Measurements from ENCODE around the gene RIC1. TPM values are rescaled to one million over a fixed set of nuclear protein-coding genes. Genes with fewer than 3 reads are reported as not detected.

Gene RIC1
- total and polyA plus RNA-seq, 9 of the 15 experiments (the other 6 are each of a cell fraction or from before 2014, with no cell fraction given): 3.2 to 25.8 (median 15.0) TPM

DNA sequence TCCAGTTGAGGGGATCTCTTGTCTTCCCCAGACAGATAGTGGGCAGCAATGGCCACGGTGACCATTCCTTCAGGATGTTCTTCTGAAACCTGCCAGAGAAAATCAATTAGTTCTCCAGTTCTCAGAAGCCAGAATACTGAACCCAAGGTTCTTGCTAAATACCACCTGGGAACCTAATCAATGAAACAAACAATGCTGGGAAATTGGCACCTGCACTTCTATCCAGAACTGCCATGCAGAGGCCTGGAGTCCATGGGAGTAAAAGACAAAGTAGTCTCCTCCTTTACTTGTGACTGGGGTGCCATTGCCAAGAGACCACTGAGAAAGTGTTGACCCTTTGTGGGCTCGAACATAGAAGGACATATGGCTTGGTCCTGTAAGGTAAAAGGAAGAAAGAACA lies 158.3 kb downstream of the RIC1 start (continued):
- TF ChIP-seq JUN (IDR thresholded peaks at IDR 0.05; ENCODE audit: borderline replicate concordance, low read depth, low read length) (no peak), JUN (CRISPR knock-in tag; IDR thresholded peaks at IDR 0.05; ENCODE audit: borderline replicate concordance) (no peak), SRF (CRISPR knock-in tag; IDR thresholded peaks at IDR 0.05) (no peak), SREBF2 (CRISPR knock-in tag; IDR thresholded peaks at IDR 0.05) (no peak), ZNF77 (CRISPR knock-in tag; IDR thresholded peaks at IDR 0.05) (no peak), KLF6 (CRISPR knock-in tag; IDR thresholded peaks at IDR 0.05; ENCODE audit: borderline replicate concordance) (no peak)
- TF ChIP-seq, protein P1, sequence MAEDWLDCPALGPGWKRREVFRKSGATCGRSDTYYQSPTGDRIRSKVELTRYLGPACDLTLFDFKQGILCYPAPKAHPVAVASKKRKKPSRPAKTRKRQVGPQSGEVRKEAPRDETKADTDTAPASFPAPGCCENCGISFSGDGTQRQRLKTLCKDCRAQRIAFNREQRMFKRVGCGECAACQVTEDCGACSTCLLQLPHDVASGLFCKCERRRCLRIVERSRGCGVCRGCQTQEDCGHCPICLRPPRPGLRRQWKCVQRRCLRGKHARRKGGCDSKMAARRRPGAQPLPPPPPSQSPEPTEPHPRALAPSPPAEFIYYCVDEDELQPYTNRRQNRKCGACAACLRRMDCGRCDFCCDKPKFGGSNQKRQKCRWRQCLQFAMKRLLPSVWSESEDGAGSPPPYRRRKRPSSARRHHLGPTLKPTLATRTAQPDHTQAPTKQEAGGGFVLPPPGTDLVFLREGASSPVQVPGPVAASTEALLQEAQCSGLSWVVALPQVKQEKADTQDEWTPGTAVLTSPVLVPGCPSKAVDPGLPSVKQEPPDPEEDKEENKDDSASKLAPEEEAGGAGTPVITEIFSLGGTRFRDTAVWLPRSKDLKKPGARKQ (CRISPR knock-in tag; IDR thresholded peaks at IDR 0.05): no peak

DNA sequence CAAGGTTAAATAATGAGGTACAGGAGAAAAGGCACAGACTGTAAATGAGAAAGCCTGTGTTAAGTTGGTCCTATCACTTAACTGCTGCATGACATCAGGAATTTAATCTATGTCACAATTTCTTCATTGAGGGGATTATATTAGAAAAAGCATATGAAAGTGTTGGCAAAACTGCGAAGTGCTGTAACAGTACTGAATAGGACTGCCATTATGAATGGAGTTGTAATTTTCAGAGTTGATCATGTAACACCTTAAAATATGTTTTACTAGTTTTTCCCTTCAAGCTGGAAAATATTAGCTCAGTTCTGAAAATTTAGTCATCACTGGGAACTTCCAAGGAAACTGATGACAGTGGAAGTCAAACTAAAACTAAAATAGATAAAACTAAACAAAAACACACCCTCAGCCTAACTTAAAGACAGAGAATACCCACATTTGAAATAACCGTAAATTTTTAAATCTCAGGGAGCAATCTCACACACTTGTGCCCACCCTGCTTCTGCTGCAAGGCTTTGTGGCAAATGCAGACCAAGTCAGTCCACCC lies 158.9 kb downstream of the RIC1 start:
- DNase-seq (ENCODE audit: extremely low read depth in 1 of 4, low spot score in 3 of 4): no peak
- H4K20me1 ChIP-seq (replicated peaks; ENCODE audit: control insufficient read depth, insufficient read depth, low read length): no peaks in the 10 kb centered on the region
- H2AFZ ChIP-seq (ENCODE audit: low read depth, low read length): no peak overlapping the region
- intact Hi-C loops (cut with micrococcal nuclease): no loop called here
- peaks cover 54% of the 10 kb centered on the region; the same call in 2 of the 3 replicates for H3K36me3 ChIP-seq (ENCODE audit: control insufficient read depth, insufficient read depth, low read length)
- no peaks in the 10 kb centered on the region for H3K27me3 ChIP-seq (ENCODE audit: control insufficient read depth in 2 of 2, insufficient read depth in 2 of 2, low read length in 2 of 2)
- H3K4me2 ChIP-seq (ENCODE audit: insufficient read depth, low read length): no peak overlapping the region
- POLR2A ChIA-PET: no interaction called here
- H3K4me3 ChIP-seq: no peak overlapping the region
- no peaks in the 10 kb centered on the region for H3K9me3 ChIP-seq (replicated peaks; ENCODE audit: control insufficient read depth, insufficient read depth, low read depth, low read length)
- CTCF ChIA-PET (ENCODE audit: low intra/inter-chr PET ratio): no interaction called here
- in situ Hi-C loops (cut with MboI): no loop called here
- H3K79me2 ChIP-seq (ENCODE audit: control insufficient read depth, insufficient read depth, low read length): no peaks in the 10 kb centered on the region
- no peak overlapping the region for H3K9ac ChIP-seq (ENCODE audit: insufficient read depth in 1 of 2, low read depth in 2 of 2, low read length in 2 of 2)
- H3K27ac ChIP-seq (ENCODE audit: extremely low read depth, low read depth, low read length): no peak overlapping the region
- WGBS (ENCODE audit: insufficient coverage, low coverage, missing lambda C conversion rate): 94% methylated on average over 2 of the region's 2 CpGs
- no peaks in the 10 kb centered on the region for H3K4me1 ChIP-seq (replicated peaks in 1 of 2; ENCODE audit: control insufficient read depth in 2 of 2, insufficient read depth in 2 of 2, low read length in 2 of 2)
- no peaks in the 10 kb centered on the region for H3K9me1 ChIP-seq (ENCODE audit: control insufficient read depth, insufficient read depth, low read length)
- no TSS peak for BruUV-seq (replicated peaks)
- no peak for ATAC-seq
- no peak for FAIRE-seq
- no peak for TF ChIP-seq ZEB2 (IDR thresholded peaks at IDR 0.05)
- no peak for TF ChIP-seq ZNF253 (CRISPR knock-in tag; conservative IDR thresholded peaks at IDR 0.05)
- no peak for TF ChIP-seq BCOR (IDR thresholded peaks at IDR 0.05)
- TF ChIP-seq, protein P2, sequence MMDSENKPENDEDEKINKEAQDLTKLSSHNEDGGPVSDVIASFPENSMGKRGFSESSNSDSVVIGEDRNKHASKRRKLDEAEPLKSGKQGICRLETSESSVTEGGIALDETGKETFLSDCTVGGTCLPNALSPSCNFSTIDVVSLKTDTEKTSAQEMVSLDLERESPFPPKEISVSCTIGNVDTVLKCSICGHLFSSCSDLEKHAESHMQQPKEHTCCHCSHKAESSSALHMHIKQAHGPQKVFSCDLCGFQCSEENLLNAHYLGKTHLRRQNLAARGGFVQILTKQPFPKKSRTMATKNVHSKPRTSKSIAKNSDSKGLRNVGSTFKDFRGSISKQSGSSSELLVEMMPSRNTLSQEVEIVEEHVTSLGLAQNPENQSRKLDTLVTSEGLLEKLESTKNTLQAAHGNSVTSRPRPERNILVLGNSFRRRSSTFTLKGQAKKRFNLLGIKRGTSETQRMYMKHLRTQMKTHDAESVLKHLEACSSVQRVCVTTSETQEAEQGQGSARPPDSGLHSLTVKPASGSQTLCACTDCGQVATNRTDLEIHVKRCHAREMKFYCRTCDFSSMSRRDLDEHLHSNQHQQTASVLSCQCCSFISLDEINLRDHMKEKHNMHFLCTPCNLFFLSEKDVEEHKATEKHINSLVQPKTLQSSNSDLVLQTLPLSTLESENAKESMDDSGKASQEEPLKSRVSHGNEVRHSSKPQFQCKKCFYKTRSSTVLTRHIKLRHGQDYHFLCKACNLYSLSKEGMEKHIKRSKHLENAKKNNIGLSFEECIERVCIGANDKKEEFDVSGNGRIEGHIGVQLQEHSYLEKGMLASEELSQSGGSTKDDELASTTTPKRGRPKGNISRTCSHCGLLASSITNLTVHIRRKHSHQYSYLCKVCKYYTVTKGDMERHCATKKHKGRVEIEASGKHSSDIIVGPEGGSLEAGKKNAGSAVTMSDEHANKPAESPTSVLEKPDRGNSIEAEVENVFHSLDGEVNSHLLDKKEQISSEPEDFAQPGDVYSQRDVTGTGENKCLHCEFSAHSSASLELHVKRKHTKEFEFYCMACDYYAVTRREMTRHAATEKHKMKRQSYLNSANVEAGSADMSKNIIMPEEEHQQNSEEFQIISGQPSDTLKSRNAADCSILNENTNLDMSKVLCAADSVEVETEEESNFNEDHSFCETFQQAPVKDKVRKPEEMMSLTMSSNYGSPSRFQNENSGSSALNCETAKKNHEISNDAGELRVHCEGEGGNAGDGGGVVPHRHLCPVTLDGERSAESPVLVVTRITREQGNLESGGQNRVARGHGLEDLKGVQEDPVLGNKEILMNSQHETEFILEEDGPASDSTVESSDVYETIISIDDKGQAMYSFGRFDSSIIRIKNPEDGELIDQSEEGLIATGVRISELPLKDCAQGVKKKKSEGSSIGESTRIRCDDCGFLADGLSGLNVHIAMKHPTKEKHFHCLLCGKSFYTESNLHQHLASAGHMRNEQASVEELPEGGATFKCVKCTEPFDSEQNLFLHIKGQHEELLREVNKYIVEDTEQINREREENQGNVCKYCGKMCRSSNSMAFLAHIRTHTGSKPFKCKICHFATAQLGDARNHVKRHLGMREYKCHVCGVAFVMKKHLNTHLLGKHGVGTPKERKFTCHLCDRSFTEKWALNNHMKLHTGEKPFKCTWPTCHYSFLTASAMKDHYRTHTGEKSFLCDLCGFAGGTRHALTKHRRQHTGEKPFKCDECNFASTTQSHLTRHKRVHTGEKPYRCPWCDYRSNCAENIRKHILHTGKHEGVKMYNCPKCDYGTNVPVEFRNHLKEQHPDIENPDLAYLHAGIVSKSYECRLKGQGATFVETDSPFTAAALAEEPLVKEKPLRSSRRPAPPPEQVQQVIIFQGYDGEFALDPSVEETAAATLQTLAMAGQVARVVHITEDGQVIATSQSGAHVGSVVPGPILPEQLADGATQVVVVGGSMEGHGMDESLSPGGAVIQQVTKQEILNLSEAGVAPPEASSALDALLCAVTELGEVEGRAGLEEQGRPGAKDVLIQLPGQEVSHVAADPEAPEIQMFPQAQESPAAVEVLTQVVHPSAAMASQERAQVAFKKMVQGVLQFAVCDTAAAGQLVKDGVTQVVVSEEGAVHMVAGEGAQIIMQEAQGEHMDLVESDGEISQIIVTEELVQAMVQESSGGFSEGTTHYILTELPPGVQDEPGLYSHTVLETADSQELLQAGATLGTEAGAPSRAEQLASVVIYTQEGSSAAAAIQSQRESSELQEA (IDR thresholded peaks at IDR 0.05; ENCODE audit: low read depth): no peak
- TF ChIP-seq ZNF316 (IDR thresholded peaks at IDR 0.05): no peak
- TF ChIP-seq PTRF (tag; IDR thresholded peaks at IDR 0.05): no peak
- no peak for TF ChIP-seq GTF2A2 (tag; IDR thresholded peaks at IDR 0.05)
